ENCODE measurements around the gene RALGPS1.
A peak's percentile ranks its signal among the peaks of the same experiment; 100 is the strongest.

The RALGPS1 gene

DNA sequence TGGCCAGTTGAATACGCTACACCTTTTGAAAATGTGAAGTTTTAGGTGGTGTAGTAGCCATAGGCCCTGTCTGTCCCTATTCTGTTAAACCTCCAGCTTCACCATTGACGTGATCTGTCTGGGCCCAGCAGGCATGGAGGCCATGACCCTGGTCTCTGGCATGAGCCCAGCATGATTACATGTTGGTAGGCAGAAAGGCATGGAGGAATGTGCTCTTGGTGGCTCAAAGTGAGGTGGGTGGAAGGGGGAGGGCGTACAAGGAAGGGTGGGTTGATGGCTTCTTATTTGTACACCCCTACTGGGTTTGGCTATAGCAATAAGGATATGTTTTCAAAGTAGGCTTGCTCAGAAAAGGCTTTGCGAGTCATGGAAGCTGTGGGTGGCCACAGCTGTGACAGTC, 23.7 kb downstream of the RALGPS1 start:
- TF ChIP-seq, protein P1, sequence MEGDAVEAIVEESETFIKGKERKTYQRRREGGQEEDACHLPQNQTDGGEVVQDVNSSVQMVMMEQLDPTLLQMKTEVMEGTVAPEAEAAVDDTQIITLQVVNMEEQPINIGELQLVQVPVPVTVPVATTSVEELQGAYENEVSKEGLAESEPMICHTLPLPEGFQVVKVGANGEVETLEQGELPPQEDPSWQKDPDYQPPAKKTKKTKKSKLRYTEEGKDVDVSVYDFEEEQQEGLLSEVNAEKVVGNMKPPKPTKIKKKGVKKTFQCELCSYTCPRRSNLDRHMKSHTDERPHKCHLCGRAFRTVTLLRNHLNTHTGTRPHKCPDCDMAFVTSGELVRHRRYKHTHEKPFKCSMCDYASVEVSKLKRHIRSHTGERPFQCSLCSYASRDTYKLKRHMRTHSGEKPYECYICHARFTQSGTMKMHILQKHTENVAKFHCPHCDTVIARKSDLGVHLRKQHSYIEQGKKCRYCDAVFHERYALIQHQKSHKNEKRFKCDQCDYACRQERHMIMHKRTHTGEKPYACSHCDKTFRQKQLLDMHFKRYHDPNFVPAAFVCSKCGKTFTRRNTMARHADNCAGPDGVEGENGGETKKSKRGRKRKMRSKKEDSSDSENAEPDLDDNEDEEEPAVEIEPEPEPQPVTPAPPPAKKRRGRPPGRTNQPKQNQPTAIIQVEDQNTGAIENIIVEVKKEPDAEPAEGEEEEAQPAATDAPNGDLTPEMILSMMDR (conservative IDR thresholded peaks at IDR 0.05): no peak
- H3K27ac ChIP-seq: peak overlapping the region; percentile 86

DNA sequence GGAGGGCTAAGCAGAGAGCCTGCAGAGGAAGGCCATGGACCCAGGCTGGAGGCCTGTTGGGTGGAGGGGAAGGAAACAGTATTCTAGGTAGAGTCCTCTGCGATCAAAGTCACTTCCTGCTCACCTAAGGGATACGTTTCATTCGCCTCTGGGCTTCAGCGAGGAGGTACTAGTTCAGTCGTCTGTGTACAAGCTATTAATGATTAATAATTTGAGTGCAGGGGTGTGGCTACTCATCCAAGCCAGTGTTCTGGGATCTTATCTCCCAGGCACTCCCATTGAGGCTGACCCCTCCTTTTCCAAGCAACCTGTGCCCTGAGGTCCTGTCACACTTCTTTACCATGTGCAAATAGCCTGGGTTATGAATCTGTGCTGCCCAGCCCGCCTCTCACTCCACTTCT, 25.2 kb downstream of the RALGPS1 start:
- H3K27ac ChIP-seq: peak overlapping the region; percentile 86
- TF ChIP-seq, protein P1 (conservative IDR thresholded peaks at IDR 0.05): no peak

DNA sequence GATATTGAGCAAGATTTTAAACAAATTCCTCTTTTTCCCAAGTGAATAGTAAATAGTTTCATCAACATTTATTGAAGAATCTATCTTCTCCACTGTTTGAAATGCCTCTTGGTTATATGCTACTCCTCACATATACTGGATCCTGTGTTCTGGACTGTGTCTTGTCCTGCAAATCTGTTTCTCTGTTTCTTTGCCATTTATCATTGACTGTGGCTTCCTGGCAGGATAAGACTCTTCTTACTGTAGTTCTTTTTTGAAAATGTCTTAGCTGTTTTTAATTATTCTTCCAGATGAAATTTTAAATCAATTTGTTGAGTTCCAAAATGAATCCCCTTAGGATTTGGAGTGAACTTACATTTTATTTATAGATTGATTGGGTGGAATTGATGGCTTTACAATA, 27.8 kb downstream of the RALGPS1 start:
- H3K27ac ChIP-seq: no peak overlapping the region
- TF ChIP-seq, protein P1 (conservative IDR thresholded peaks at IDR 0.05): no peak

DNA sequence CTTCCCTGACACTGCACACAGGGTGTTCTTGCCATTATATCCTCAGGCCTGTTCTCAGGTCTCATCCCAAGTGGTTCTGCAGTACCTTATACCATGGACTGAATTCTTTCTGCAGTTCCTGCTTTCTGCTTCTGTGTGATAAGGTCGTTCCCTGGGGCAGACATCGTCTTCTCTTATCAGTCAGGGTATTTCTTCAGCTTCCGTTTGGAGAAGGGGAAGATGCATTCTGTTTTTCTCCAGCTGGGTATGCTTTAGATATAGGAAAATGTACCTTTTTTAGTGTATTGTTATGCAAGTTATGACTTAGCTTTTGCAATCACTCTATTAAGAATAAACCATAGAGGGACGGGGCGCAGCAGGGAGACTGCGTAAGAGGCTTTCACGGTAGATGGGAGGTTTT, 31.1 kb downstream of the RALGPS1 start:
- H3K27ac ChIP-seq: no peak overlapping the region
- TF ChIP-seq, protein P1 (conservative IDR thresholded peaks at IDR 0.05): no peak

DNA sequence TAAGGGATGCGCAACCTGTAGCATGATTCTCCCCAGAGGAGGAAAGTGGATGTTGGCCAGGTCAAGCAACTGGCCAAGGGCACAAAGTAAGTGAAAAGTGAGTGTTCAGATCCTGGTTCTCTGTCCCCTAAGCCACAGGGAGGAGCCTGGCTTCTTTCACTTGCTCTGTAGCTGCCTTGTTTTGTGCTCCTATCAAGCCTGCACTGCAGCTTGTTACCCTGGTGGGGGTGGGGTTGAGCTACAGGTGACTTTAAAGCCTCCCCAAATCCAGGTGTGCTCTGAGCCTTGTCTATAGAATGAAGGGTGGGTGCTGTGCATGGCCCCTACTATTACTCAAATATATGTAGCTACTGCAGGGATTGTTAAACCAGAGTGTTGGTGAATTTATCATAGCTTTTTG, 32.9 kb downstream of the RALGPS1 start:
- TF ChIP-seq, protein P1 (conservative IDR thresholded peaks at IDR 0.05): peak; percentile 61
- H3K27ac ChIP-seq: no peak overlapping the region

DNA sequence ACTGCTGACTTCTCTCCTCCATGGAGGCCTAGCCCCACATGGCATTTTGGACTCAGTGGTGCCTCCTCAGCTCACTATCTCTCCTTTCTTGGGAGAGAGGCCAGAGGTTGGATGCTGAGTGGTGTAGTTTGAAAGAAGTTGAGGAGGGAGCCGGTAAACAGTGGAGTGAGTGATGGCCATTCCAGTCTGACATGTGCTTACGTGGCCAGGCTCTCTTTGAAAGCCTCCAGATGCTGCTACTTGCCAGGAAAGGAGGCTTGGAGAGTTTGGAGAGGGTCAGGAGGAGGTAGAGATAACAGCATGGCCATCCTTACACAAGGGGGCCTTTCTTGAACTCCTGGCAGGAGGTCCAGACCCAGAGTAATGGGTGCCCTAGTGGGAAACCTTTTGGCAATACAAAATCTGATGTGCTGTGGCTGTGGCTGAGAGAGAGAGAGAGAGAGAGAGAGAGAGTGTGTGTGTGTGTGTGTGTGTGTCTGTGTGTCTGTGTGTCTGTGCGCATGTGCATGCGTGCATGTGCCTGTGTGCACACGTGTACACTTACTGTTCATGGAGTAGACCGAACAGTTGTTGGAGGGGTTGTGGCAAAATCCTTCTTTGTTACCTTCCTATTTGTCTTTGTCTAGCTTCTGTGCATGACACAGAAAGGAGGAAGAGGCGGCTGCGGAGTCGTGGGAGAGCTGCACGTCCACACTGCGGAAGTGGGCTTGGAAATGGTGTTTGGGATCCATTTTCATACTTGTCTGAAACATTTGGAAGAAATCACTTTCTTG, 37.8 kb downstream of the RALGPS1 start:
- TF ChIP-seq, protein P1 (conservative IDR thresholded peaks at IDR 0.05): no peak
- H3K27ac ChIP-seq: no peak overlapping the region

DNA sequence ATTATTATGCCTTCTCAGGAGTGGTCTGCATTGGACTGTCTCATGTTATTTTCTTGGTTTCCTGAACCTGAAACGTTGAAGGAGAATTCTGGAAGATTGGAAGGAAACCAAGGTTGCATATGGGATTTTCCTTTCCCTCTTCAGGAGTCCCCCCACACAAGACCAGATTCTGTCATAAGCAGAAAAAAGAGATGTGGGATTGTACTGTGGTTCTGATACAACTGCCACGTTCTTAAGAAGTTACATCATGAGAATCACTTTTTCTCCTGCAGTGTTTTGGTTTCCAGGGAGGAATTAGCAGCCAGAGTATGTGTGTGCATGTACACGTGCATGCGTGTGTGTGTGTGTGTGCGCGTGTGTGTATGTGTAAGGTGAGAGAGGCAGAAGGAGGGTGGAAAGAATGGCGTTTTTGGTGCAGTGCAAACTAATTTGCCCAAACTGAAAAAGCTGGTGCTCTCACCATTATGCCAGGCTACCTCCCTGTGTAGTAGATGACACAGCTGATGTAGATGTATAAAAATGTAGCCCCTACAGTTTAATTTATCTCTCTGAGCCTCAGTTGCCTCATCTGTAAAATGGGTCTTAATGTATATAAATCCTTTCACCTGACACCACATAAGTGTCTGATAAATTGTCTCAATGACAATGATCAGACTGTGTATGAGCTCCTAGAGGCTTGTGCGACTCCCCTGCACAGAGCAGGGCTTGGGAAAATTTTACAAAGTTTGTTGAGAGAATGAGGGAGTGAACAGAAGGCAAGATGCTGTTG, 38.6 kb downstream of the RALGPS1 start:
- H3K27ac ChIP-seq: no peak overlapping the region

More for the DNA sequence above, 38.6 kb downstream of the RALGPS1 start:
- TF ChIP-seq, protein P1 (conservative IDR thresholded peaks at IDR 0.05): no peak

All from VCaP (cell line).